ENCODE results near the gene EHF.

EHF gene

GRCh38 chr11:34619062-34619516 is 1.8 kb upstream of the EHF start:
- Histone ChIP-seq H3K4me1 (no peaks in the 10 kb centered on the region), H3K4me3 (ENCODE audit: low read depth, low read length) (no peak overlapping the region), H3K9me3 (no peaks in the 10 kb centered on the region), H3K36me3 (no peaks in the 10 kb centered on the region), H3K27me3 (no peaks in the 10 kb centered on the region; the same call in 1 of the 2 replicates)
- no peak for DNase-seq
- TF ChIP-seq CTCF (IDR thresholded peaks at IDR 0.05; ENCODE audit: low read depth, low read length): no peak

GRCh38 chr11:34620202-34620601 is 691 bp upstream of the EHF start:
- no peak for TF ChIP-seq CTCF (IDR thresholded peaks at IDR 0.05; ENCODE audit: low read depth, low read length)
- DNase-seq: no peak
- no peaks in the 10 kb centered on the region; the same call in 1 of the 2 replicates for H3K27me3 ChIP-seq
- H3K9me3 ChIP-seq: no peaks in the 10 kb centered on the region
- H3K4me1 ChIP-seq: no peaks in the 10 kb centered on the region
- H3K4me3 ChIP-seq (ENCODE audit: low read depth, low read length): no peak overlapping the region
- no peaks in the 10 kb centered on the region for H3K36me3 ChIP-seq

GRCh38 chr11:34621876-34622275 is 983 bp downstream of the EHF start:
- Histone ChIP-seq H3K4me3 (ENCODE audit: low read depth, low read length) (no peak overlapping the region), H3K4me1 (no peaks in the 10 kb centered on the region), H3K9me3 (no peaks in the 10 kb centered on the region), H3K27me3 (no peaks in the 10 kb centered on the region; the same call in 1 of the 2 replicates), H3K36me3 (no peaks in the 10 kb centered on the region)
- TF ChIP-seq CTCF (IDR thresholded peaks at IDR 0.05; ENCODE audit: low read depth, low read length): no peak
- DNase-seq: no peak

GRCh38 chr11:34623463-34623862 is 2.6 kb downstream of the EHF start:
- H3K4me1 ChIP-seq: no peaks in the 10 kb centered on the region
- no peaks in the 10 kb centered on the region for H3K36me3 ChIP-seq
- TF ChIP-seq CTCF (IDR thresholded peaks at IDR 0.05; ENCODE audit: low read depth, low read length): no peak
- H3K4me3 ChIP-seq (ENCODE audit: low read depth, low read length): no peak overlapping the region
- no peaks in the 10 kb centered on the region for H3K9me3 ChIP-seq
- no peaks in the 10 kb centered on the region; the same call in 1 of the 2 replicates for H3K27me3 ChIP-seq
- DNase-seq: no peak

- Histone ChIP-seq H3K36me3 (no peaks in the 10 kb centered on the region), H3K27me3 (no peaks in the 10 kb centered on the region; the same call in 1 of the 2 replicates), H3K4me3 (ENCODE audit: low read depth, low read length) (no peak overlapping the region), H3K9me3 (no peaks in the 10 kb centered on the region), H3K4me1 (no peaks in the 10 kb centered on the region)
- DNase-seq: no peak
- no peak for TF ChIP-seq CTCF (IDR thresholded peaks at IDR 0.05; ENCODE audit: low read depth, low read length)
Observed at GRCh38 chr11:34624069-34624468, 3.2 kb downstream of the EHF start.

- Histone ChIP-seq H3K9me3 (no peaks in the 10 kb centered on the region), H3K36me3 (no peaks in the 10 kb centered on the region), H3K4me1 (no peaks in the 10 kb centered on the region), H3K27me3 (no peaks in the 10 kb centered on the region; the same call in 1 of the 2 replicates), H3K4me3 (ENCODE audit: low read depth, low read length) (no peak overlapping the region)
- no peak for DNase-seq
- no peak for TF ChIP-seq CTCF (IDR thresholded peaks at IDR 0.05; ENCODE audit: low read depth, low read length)
Observed at GRCh38 chr11:34625576-34625975, 4.7 kb downstream of the EHF start.
